CD4-positive, alpha-beta T cell treated with Interferon alpha-2 for 1 hour (primary cell): Measurements from ENCODE around the gene DNMBP.

Experiments used
- DNase-seq, 2 donors: peaks; one replicate each; pipeline ENCODE4 v3.0.0-alpha.2; 2020 to 2022

Gene DNMBP, protein sequence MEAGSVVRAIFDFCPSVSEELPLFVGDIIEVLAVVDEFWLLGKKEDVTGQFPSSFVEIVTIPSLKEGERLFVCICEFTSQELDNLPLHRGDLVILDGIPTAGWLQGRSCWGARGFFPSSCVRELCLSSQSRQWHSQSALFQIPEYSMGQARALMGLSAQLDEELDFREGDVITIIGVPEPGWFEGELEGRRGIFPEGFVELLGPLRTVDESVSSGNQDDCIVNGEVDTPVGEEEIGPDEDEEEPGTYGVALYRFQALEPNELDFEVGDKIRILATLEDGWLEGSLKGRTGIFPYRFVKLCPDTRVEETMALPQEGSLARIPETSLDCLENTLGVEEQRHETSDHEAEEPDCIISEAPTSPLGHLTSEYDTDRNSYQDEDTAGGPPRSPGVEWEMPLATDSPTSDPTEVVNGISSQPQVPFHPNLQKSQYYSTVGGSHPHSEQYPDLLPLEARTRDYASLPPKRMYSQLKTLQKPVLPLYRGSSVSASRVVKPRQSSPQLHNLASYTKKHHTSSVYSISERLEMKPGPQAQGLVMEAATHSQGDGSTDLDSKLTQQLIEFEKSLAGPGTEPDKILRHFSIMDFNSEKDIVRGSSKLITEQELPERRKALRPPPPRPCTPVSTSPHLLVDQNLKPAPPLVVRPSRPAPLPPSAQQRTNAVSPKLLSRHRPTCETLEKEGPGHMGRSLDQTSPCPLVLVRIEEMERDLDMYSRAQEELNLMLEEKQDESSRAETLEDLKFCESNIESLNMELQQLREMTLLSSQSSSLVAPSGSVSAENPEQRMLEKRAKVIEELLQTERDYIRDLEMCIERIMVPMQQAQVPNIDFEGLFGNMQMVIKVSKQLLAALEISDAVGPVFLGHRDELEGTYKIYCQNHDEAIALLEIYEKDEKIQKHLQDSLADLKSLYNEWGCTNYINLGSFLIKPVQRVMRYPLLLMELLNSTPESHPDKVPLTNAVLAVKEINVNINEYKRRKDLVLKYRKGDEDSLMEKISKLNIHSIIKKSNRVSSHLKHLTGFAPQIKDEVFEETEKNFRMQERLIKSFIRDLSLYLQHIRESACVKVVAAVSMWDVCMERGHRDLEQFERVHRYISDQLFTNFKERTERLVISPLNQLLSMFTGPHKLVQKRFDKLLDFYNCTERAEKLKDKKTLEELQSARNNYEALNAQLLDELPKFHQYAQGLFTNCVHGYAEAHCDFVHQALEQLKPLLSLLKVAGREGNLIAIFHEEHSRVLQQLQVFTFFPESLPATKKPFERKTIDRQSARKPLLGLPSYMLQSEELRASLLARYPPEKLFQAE (N-terminal part only)

DNA sequence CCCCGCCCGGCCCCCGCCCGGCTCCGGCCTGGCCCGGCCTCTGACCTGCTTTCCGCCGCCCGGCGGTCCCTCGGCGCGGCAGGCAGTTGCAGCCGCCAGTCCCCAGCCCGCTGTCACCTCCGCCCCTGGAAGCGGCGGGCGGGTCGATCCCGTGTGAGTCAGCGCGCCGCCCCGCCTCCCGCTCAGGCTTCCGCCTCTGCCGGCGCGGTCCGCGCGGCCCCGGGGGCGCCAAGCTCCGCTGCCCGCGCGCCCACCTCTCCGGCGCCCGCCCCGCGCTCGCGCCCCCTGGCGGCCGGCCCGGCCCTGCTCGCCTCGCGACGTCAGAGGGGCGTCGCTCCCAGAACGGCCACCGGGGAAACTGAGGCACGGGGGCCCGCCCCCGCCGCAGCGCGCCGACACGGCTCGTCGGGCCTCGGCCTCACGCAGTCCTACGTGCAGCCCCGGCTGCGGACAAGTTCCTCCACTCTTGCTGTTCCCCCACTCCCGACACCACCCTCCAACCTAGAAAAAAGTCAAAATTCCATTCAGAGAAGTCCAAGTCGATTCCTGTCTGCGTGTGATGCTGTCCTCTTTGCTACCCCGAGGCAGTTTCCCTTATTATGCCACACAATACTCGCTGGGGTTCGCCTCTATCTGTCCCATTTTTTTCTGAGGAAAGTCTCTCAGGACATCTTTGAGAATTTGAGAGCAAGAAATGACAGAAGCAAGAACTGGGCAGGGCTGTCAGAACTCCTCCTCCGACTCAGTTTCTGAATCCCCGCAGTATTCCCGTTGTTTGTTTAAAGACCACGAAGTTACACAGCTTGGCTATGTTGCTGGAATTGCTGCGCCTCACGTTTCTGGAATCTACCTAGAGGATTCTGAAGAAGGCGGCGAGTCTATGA, at the start of gene DNMBP:
DNMBP (minus strand) TSS at position 155 of the 884 bp plus-strand sequence. CDS start 37,823 bp downstream, outside the sequence.
- DNase-seq, result peak; percentile 79 to 83

DNA sequence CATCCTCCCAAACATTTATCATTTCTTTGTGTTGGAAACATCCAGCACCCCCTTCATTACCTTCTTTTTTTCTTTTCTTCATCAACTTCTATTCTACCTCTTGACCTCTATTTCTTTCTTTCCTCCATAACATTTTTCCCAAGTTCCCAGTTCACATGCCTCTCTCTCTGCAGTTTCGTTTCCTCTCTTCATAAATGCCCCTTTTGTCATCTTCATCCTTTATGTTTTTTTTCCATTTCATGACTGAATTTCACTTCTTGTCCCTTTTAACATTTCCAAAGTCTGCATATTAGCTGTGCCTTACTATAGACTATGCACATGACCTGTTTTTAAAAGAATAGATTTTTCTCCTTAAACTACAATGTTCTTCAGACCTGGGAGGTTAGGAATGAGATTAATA, 48.2 kb upstream of the DNMBP start:
- DNase-seq, result no peak

DNA sequence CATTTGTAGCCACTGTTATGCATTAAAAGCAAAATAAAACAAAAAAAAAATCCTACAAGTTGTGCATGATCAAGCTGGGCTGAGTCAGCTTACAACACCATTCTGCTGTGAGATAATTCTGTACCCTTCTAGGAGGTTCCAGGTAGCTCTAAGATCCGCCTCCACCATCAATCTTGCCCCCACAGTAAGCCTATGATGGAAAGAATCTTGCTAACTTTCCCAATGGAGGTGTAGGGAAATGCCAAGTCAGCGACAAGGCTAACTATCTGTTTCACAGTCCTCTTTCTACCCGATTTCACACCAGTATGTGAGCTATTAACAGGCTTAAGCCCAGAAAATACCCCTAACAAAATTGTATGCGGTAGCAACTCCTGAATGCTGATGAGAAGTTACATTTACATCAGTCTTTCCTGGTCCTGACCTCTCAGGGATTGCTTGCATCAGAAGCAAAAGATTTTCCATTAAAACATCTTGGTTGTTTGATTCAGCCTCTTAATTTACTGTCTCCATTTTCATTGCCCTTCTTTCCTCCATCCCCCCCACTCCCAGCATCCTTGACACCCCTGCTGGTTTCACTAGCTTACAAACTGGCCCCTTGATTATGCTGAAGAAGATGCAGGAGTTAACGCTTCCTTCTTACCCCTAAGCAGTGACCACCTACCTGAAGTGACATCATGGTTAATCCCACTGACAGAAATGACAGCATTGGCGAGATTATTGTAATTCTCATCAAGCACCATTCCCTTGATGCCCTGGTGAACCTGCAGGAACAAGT, 44.1 kb upstream of the DNMBP start:
- DNase-seq, result no peak

DNA sequence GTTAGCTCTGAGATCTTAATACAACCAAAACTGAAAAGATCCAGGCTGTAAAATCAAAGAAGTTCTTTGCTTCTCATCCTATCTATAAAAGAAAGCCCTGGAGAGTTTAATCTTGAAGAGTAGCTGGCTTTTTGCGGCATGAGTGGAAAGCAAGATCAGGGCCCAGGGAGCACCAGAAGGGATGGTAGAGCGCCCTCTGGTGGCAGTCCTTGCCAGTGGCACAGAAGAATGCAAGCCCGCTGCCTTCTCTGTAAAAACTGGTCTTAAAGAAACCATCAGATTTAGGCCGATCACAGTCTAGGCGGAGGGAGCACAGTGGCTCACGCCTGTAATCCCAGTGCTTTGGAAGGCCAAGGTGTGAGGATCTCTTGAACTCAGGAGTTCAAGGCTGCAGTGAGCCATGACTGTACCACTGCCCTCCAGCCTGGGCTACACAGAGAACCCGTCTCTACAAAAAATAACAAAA, 36.3 kb upstream of the DNMBP start:
- DNase-seq, result peak; percentile 69 to 70

DNA sequence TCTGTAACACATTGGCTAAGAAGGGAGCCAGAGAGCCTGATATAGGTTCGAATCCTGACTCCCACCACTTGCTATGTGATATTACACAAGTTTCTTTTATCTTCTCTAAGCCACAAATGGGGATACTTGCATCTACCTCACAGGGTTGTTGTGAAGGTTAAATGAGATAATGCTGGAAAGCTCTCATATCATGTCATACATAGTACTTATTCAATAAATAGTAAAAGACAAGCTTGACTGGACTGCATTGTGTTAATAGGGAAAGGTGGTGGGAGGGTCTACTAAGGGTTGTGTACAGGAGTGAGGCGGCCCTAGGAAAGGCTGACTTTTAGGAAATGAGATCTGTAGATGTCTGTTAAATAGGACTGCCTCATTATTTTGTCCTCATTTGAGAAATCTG, 35.8 kb upstream of the DNMBP start:
- no peak for DNase-seq

DNA sequence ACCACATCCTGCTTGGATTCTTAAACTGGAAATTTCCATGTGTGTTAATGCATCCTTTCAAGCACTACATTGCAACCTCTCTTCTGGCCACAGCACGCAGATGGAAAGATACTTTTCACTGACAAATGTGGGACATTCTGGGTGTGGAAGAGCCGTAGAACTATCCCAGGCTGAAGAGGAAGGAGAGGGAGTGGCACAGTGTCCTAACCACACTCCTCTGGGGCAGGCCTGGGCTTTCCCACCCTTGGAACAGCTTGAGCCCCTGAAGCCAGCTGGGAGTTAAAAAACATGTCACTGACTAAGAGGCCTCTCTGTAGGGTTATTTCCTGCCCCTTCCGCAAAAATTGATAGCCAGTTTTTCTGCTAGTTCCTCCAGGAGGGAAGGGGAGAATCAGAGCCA, 34.0 kb upstream of the DNMBP start:
- no peak for DNase-seq

DNA sequence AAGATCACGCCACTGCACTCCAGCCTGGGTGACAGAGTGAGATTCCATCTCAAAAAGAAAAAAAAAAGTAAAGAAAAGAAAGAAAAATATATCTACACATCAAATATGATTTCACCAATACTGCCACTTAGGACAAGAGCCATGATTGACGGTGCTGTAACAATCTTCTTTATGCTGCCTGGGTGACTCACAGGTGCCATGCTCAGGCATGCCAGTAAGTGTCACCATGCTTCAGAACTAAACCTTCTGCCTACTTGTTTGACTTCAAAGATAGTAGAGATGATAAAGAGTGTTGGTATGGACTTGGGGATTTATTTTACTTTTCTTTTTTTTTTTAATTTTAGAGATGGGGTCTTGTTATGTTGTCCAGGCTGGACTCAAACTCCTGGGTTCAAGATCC, 33.6 kb upstream of the DNMBP start:
- DNase-seq, result no peak

DNA sequence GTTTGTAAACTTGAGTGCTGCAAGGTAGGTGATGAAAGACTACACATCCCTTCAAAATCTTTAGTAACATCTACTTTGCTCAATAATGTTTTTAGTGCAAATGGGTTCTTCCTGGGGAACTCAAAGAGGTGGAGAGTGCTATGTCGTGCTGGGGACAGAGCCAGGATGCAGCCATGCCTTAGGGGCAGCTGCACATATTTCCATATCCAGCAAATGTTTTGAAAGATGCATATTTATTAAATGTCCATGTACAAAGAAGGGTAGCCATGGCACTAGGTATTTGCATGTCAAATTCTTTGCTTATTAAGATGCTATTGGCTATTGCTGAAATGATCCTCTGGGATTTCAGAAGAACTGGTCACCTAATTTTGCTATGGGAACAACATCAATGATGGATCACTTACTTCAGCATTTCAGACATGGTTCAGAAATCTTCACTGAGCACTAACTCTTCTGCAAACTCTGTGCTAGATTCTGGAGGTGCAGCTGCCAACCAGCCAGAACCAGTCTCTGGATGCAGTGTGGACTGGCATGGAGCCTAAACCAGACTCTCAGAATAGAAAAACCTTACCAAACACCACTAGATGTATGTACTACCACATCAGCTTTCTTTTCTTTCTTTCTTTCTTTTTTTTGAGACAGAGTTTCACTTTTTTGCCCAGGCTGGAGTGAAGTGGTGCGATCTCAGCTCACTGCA, 31.7 kb upstream of the DNMBP start:
- DNase-seq, result no peak

DNA sequence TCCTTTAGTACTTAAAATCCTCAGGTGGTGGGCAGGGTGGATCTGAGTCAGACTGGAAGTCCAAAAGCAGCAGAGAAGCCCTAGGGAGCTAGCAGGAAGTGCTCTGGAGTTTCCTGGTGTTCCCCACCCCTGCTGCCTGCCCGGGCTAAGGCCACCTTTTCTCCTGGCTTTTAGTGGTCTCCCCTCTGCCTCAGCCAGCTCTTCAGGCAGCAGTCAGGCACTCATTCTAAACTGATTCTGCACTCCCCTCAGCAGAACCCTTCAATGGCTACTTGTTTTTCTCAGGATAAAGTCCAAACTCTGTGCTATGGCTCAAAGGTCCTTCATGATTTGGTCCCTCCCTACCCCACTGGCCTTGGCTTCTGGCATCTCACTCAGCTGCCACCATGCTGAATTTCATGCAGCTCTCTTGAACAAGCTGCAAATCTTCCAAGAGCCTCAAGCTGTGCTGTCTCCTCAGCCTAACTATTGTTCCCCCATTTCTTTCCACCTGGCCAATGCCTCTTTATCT, 28.9 kb upstream of the DNMBP start:
- no peak for DNase-seq

DNA sequence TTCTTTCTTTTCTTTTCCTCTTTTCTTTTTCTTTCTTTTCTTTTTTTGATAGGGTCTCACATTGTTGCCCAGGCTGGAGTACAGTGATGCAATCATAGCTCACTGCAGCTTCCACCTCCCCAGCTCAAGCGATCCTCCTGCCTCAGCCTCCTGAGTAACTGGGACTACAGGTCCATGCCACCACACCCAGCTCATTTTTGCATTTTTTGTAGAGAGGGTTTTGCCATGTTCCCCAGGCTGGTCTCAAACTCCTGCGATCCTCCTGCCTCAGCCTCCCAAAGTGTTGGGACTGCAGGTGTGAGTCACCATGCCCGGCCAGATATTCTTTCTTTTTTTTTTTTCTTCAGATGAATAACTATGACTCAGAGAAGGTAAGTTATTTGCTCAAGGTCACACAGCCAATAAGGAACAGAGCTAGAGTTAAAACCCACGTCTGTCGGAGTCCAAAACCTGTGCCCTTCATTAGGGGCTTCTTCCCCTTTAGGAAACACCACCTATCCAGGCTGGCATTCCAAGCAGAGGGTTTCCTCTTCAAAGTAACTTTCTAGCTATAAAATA, 28.1 kb upstream of the DNMBP start:
- DNase-seq, result no peak

DNA sequence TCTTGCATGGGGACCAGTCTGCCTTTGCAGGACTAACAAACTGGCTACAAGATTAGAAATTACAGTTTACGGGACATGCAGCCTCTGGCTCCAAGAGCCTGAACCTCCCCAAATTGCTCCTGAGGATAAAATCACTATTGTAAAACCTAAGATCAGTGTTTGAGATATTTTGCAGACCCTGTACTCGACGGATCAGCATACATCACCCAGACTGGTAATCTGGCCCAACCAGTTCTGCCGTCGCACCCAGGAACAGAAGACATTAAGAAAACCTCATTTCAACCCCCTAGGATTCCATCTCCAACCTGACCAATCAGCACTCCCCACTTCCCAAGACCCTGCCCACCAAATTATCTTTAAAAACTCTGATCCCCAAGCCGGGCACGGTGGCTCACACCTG, 27.1 kb upstream of the DNMBP start:
- no peak for DNase-seq

DNA sequence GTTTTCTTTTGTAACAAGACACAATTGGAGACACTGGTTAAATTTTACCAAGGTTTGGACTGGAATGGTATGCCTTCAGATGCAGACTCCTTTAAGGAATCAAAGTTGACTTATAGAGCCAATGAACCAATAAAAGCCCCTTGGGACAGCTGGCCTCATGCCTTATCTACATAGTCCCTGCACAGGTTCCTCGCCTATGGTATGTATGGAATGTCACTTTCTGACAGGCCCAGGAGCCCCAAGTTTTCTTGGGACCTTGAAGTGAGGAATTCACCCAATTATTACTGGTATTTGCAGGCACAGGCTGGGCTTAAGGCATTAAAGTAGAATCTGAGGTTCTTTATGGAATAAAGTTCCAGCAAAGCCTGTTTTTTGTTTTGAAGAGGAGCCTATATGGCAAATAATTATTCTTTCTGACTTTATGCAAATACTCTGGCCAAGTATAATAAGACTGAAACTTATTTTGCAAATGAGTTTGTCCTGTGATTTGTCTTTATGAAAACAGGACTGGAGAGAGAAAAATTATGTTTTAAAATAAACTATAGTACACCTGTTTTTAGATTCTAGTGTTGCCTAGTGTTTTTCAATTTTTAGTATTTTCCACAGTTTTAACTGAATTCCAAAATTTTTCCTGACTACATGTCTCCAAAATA, 24.1 kb upstream of the DNMBP start:
- no peak for DNase-seq

DNA sequence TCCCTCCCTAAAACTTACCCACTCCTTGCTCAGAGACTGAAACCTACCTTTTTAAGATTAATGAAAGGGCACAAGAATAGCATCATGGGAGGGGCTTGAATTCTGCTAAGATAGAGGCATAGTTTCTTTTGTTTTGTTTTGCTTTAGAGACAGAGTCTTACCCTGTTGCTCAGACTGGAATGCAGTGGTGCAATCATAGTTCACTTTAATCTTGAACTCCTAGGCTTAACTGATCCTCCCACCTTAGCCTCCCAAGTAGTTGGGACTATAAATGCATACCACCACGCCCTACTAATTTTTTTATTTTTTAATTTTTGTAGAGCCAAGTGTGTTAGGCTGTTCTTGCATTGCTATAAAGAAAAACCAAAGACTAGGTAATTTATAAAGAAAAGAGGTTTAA, 17.7 kb upstream of the DNMBP start:
- no peak for DNase-seq

DNA sequence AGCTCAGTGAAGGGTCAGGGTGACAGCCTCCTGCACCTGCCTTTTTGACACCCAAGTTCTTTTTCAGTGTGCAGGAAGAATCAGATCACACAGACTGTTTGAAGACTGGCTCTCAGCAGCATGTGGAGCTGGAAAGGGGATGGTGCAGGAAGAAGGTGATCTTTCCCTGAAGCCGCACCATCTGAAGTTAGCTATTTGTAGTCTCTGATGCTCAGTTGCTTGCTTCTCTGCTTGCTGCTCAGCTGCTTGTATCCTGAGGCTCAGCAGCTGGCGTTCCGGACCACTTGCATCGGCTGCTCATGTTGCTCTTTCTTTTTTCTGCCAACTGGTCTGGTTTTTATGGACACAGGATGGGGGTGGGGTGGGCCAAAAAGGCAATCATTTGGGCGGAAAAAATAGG, 15.8 kb upstream of the DNMBP start:
- DNase-seq, result no peak

DNA sequence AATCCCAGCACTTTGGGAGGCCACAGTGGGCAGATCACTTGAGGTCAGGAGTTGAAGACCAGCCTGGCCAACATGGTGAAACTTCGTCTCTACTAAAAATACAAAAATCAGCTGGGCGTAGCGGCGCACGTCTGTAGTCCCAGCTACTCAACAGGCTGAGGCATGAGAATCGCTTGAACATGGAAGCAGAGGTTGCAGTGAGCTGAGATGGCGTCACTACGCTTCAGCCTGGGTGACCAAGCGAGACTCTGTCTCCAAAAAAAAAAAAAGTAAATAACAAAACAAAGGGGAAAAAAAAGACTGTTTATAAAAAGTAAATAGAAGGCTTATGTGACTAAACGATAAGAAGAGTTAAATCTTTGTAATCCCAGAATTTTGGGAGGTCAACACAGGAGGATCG, 15.0 kb upstream of the DNMBP start:
- DNase-seq, result no peak

DNA sequence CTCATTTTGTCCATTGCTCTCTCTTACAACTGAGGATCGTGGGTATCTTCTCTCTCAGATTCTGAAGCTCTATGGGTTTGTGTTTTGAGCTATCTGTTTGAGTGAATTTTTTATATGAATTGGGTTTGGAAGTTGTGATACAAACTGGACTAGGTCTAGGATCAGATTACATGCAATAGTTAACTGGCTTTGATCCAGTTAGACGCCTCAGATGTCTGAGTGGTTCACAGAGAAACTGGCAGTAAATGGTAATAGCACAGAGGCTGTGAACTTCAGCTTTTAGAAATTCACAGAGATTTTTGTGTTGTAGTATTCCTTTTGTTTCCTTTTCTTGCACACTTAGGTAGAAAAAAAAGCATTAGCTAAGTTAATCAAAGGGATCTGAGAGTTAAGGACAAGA, 12.7 kb upstream of the DNMBP start:
- DNase-seq, result no peak

DNA sequence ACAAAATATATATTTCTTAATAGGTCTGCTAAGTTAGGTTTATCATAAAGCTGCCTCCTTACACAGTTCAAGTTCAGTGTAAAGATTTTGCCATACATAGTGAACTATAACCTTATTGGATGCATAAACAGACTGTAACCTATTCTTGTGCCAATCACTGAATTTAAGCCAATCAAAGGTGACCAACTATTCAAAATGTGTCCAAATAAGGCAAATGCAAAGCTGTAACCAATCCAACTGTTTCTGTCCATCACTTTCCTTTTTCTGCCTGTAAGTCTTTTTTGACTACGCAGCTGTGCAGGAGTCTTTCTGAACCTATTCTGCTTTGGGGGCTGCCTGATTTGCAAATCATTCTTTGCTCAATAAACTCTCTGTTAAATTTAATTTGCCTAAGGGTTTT, 11.6 kb upstream of the DNMBP start:
- DNase-seq, result no peak

DNA sequence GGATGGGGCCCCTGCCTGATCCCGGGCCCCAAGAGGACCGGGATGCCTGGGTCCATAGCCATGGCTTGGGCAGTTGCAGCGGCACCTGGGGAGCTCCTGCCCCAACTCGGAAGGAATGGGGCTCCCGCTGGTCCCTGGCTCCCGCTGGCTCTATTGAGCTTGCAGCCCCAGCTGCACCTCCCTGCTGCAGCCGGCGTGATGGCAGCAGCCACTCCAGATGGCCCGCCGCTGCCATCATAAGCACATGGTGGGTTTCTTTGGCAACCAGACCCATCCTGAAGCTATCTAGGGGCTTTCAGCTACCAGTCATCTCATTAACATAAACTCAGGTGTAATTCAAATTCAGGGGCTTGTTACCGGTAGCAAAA, 11.1 kb upstream of the DNMBP start:
- no peak for DNase-seq

DNA sequence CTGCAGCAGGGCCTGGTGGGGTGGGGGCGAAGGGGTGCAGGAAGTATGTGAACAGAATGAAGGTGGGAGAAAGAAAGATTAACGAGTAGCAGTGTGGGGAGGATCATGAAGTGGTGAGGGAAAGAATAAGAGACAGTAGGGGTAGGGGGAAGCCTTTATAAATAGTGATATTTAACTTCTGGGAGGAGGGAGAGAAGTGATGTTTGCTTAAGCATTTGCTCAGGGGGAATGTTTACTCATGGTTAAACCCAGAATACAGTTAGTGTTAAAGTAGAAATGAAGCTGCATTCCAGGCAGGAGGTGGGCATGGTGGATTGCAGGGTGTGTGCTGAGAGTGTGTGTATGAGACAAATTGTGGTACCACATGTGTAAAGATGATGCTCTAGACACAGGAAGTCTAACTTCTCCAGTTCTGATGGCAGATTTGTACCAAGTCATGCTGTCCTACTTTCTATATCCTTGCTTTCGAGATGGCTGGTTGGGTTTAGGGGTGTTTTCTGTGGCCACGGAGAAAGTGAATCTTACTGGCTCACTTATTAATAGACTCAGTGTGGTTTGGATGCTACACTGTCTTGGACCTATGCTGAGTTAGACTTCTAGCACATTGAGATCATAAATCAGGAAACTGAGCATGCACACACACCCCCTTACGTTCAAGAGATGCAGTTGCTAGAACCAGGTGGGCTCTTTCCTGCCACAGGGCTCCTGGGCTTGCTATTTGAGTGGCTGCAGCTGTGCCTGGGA, 10.6 kb upstream of the DNMBP start:
- no peak for DNase-seq
